Activated CD4-positive, alpha-beta T cell treated with anti-CD3 and anti-CD28 coated beads for 4 hours (primary cell): ENCODE measurements around the gene SRBD1.

Experiments used
- DNase-seq, 2 donors: peaks; one replicate each; pipeline ENCODE4 v3.0.0-alpha.2; 2020

Gene SRBD1

DNA sequence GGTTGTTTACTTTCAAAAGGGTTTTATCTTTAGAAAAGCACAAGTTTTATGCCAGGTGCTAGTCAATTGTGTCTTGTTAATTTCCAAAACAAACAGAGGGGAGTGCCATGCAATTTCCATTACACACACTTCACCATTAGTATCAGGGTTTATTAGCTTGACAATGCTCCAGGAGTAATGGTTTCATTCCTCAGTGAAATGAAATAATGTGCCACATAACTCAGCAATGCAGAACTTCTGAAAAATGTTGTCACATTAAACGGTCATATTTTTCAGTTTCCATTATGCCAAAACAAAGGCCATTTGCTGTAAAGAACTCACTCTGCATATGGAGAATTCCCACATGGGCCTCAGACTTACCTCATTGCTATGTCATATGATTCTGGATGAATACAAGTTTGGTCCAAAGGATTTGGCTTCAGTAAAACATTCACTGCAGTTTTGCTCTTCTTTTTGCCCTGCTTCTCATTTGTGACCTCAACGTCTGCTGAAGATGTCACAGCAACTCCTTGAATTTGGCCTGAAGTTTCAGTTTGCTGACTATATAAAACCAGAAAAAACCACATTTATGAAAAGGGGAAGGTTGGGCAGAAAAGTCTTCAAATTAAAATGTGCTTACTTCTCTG is 198.2 kb downstream of the SRBD1 start:
- DNase-seq = no peak

DNA sequence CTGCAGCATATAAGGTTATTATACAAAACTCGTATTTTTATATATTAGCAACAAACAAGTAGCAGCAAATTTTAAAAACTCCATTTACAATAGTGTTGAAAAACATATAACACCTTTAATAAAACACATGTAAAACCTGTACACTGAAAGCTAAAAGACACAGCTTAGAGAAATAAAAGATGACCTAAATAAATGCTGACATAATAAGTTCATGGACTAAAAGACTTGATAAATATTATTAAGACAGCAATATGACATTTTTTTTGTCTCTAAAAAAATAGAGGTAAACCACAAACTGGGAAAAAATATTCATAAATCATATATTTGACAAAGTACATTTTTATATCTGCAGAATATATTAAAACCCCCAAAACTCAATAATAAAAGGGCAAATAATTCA is 201.4 kb downstream of the SRBD1 start:
- DNase-seq = no peak

DNA sequence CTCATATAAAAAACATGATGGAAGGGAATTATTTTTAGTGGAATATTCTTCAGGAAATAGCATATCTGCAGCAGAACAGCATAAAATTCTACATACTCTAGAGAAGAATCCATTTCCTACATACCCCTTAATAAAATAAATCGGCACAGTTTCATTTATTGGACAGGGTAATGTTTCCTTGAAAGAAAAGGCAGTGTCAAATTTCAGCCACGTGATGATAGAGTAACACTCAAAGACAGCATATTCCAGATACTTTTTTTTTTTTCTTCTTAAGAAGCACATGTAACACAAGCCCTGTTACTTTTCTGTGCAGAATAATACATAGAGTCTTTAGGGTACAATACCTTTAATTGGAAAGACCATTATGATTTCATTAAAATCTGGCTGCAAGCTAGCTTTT is 204.4 kb downstream of the SRBD1 start:
- DNase-seq = no peak

DNA sequence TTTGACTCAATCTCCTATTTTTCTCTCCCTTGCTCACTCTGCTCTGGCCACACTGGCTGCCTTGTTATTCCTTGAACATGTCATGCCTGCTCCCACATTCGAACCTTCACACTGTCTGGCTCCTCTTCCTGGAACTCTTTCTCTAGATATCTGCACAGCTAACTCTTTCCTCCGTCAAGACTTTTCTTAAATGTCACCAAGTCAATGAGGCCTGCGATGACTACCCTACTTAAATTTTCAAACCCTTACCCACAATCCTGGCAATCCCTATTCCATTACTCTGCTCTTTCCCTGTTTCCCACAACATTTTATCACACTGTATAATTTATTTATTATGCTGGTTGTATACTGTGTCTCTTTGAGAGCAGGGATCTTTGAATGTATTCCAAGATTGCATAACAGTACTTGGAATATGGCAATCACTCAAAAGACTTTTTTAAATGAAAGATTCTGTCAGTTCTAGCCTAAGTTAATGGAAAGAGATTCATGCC is 206.2 kb downstream of the SRBD1 start:
- no peak for DNase-seq

DNA sequence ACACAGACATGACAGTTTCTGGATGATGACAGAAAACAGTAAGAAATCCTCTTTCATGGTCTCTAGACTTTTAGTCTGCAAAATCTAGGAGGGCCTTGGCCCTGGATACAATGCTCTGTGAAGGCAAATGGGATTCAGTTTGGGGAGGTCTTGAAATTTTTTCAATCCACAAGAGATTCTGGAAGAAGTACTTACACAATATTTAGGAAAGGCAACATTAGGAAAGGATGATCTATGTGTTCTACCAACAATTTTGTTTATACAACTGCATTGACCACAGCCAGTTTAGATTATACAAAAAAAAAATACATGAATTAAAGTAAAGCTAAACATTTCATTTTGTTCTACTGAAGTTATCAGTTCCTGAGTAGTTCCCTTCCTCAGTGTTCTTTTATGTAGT is 208.0 kb downstream of the SRBD1 start:
- no peak for DNase-seq

DNA sequence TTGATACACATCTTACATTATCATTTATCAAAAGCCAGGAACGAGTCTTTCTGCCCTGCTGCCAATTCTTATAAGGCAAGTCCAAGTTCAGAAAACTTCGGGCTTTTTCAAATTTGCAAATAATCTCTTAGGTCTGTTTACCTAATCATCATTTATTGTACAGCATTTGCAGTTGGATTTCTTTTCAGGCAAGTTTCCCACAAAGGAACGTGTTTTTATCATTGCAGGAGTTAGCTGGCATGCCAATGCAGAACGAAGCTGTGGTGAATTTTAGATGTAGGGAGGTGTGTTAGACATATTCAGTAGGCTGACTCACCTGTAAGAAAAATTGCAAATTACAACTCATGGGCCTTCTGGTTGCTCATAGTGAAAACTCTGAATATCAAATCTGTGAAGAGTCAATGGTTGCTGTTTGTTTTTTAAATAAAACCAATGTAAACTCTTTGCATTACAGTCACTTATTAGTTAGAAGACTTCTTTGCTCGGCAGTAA is 209.6 kb downstream of the SRBD1 start:
- DNase-seq = no peak

DNA sequence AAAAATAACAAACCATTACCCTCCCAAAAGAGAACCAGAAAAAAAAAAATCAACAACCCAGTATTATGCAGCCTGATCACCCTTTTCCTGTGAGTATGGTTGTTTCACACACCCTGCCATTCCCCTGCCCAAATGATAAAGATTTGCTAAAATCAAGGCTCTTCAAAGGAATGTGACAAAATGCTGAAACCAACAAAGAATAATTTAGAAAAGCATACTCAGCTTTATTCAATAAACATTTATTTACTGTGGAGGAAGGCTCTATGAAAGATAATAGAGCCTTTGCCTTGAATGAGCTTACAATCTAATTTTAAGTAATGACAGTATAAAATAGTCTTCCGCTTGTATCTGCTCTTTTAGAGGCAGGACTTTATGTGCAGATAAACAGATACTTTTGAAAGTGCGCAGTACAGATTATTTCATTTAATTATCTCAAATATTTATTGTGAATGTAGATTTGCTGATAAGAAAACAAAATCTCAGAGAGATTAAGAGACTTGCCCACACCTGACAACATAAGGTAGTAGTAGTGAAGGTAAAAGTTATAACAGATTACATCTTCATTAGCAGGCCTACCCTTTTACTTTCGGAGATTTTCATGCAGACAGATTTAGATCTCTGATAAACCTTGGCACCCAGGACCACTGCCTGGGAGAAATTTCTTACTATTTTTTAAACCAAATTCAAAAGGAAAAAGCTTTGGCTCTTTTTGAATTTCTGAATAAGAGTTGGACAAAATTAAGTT is 211.9 kb downstream of the SRBD1 start:
- DNase-seq = no peak

DNA sequence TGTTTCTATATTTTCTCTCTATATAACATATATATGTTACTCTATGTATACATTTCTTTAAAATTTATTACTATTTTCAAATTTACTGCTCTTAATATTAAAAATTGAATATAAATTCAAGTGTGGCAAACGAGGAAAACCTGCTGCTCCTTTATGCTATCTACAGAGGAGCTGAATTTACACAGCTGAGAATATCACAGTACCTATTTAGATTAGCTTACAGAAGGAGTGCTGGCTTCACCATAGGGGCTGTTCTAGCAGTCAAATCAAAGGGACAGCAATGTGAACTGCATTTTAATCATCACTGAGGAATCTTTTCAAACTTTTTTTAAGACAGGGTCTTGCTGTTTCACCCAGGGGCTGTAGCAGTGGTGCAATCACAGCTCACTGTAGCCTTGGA is 213.8 kb downstream of the SRBD1 start:
- DNase-seq = no peak

DNA sequence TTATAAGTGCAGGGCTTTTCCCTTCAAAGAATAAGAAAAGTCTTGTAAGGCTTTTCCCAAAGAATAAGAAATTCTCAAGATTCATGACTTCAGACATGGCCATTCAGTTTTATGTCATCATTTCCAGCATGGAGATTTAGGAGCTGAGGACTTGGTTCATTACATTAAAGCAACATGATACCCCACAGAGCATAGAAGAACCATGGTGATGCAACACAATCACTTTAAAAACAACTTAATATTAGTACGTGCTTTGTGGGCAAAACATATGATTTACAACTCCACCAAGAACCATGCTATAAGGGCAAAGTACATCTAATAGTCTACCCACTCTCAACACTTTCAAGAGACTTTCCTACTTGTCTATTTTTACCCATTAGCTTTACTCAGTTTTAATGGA is 214.4 kb downstream of the SRBD1 start:
- no peak for DNase-seq

DNA sequence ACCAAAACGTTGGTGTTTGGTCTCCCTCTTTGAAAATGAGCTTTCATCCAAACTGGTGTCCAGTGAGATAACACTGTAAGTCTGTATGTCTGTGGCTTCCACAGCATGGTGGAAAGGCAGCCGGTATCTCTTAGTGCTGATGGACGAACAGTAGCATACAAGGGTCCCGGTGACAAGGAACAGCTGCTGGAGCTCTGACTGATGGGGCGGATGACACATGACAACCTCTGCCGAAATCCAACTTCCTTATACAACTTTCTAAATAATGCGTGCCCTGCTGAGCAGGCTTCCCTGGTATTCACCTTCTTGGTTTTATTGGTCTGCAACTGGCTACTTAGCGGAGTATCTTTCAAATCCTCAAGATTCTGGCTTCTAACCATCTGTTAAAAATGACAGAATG is 216.2 kb downstream of the SRBD1 start:
- DNase-seq = no peak

DNA sequence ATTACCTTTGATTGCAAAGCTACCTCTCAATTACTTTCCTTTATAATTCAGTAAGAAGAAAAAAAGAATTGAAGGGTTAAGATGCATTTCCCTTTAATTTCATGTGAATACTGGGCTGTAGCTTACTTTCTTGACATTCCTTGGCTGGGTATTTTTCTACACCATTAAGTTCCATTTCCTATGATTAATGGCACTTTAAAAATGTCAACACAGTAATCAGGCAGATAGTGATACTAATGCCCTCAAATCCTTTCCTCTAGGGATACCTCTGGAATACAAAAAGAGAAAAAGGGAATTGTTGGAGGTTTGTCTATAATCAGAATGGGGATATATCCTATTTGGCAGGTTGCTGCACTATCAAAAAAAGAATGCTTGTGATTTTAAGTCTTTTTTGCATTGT is 216.9 kb downstream of the SRBD1 start:
- no peak for DNase-seq

DNA sequence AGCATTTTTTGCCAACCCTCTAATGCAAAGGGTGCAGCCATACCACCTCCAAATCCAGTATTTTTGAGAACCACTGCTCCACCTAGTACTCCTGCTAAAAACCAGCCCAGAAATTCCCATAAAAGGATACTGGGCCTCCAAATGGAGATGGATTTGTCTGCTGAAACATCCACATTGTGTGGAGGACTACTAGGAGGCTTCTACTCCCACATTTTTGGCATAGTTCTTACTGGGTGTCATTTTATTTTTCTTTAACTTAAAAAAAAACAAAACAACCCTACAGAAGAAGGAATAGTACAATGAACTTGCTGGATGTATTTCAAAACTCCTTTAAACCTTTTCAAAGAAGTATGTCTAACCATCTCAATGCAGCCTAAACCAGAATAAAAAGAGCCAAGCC is 219.2 kb downstream of the SRBD1 start:
- DNase-seq = no peak

DNA sequence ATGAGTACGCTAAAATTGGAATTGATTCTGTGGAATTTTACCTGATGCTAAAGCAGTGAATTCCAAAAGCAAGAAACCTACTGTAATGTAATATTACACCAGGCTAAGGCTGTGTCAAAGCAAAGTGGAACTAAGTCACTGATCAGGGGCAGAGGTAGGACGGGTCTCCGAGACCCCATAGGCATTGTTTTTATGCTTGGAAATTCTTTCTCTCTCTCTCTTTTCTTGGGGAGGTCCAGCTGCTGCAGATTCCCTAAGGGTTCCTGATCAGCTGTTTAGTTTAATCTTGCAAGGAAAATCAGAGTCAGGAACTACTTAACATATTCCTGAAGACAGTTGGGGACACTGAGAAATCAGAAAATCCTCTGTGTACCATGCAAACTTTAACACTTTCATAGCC is 220.2 kb downstream of the SRBD1 start:
- no peak for DNase-seq

DNA sequence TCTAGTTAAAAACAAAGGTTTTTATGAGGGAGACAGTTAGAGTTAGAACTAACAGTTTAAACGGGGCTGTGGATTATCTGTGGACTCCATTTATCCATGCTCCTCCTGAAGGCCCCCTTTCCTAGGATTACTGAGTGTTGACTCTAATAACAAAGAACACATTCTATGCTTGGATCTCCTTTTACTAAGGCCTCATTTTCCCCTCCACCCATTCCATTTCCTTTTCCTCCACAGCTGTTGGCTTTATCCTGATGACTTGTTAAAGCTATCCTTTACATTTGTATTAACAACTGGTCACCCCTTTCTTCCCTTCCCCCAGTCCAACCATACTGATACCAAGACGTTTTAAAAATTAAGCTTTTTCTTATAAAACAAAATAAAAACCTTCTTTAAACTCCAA is 220.6 kb downstream of the SRBD1 start:
- DNase-seq = no peak

DNA sequence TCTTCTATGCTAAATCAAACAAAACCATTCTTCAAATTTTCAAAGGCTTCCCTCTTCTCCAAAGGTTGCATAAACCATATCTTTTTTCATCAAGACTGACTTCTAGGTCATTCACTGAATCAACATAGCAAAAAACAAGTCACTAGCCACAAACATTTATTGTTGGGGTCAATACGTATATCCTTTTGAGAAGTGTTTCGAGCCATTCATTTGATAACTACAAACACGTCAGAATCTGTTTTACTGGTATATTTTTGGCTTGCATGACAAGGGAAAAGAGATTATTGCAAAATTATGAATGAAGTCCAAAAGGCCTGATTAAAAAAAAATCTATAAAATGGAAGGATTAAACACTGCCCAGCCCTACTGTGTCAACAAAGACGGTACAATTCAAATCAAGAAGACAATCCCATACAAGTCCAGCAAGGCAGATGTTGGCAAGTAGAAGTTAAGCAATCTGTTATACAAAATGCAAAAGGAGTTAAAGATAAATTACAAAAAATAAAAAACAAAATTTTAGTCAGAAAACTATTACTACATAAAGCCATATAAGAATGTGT is 222.4 kb downstream of the SRBD1 start:
- DNase-seq = no peak

DNA sequence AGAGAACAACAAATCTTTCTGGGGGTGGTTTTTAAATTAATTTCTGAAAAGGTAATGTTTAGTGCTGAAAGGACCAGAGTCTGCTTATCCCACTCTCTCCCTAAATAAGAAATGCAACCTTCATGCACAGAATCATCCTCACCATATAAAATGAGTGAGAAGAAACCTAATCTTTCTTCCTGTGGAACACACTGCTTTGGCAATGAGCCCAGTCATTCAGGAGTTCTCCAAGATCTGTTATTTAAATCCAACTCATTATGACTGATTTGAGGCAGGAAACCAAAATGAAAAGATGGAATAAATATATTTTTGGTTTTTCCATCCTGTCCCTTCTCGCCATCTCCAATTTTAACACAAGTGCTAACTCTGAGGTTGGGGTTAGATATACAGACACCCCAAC is 228.3 kb downstream of the SRBD1 start:
- no peak for DNase-seq

DNA sequence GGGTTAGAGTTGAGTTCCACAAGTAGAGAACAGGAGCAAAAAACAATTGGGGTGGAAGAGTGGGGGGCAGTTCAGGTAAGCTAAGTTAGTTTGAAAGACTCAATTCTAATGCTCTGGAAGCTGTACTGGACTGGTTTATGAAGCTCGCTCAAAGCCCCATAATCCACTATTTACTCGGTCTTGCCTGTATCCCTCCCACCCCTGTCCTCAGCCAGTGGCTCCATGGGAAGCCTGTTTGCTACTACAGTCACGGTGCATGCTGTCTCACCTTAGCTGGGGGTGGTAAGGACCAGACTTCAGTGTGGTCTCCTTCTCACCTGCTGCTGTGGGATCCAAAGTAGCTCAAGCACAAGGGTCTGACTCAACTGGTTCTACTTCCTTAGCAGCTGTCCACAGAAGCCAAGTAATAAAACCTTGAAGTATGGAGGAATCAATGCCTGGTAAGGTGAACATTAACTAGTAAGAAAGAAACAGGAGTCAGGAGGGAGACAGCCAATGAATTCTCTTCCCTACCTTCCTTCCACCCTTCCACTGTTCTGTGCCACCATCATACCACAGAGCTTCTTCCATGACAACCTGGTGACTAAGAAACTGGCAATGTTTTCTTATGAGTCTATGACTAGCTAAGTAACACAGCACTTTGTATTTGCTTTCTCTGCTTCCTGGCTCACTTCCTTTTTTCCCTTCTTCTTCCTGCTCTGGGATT is 230.8 kb downstream of the SRBD1 start:
- DNase-seq = no peak

DNA sequence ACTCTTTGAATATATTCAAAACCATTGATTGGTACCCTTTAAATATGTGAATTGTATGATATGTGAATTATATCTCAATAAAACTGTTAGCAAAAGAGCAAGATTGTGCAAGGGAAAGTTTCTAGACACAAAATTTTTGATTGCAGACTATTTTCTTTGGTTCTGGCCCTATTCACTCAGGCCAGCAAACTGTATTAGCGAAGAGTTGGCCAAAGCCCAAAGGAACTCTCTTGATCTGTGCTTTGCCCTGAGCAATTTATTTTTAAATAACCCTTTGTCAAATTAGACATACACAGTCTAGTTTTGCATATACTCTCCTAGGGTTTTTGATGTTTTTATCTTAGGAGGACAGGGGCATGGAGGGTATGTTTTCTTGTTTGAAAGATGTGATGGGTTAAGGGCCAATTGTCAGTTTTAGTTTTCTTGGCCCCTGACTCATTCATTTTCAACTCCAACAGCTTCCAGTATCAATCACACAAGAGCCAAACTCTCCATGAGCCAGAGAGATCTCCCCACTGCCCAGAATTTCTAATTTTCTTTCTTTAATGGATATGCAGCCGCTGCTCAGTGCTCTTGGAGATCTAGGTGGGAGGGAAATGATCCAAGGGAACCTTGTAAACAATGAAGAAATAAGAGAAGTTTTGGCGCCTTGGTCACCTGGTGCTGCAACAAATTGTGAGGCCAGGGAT is 231.5 kb downstream of the SRBD1 start:
- no peak for DNase-seq

DNA sequence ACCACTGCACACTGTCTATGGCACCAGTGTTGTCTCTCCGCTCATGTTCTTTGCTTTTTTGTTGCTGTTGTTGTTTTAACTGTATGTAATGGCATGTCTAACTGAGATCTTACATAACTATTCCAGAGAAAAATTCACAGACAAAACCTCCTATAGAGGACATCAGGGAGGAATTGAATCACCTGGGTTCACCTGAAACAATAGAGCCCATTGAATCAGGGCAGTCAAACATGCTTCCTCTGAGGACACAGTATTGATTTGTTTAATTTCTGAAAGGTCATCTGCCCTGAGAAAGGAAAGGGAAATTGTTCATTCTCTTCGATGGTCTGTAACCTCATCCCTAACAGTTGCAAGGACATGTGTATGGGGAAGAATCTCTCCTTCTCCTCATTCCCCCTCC is 237.5 kb downstream of the SRBD1 start:
- no peak for DNase-seq

DNA sequence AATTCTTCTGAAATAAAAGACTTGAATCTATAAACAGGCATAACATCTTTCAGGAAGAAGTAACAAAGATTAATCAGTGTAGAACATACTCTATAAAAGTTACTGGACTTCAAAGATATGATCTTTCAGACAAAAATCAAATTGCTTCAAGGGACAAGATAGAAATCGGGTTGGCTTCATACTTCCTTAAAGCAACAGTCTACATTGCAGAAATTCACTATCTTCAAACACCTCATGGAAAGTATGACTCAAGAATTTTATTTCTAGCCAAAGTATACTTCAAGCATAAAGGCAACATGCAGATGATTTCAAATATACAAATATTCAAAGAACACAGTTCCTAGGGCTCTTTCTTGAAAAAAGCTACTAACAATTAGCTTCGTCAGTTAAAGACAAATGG is 240.7 kb downstream of the SRBD1 start:
- no peak for DNase-seq

DNA sequence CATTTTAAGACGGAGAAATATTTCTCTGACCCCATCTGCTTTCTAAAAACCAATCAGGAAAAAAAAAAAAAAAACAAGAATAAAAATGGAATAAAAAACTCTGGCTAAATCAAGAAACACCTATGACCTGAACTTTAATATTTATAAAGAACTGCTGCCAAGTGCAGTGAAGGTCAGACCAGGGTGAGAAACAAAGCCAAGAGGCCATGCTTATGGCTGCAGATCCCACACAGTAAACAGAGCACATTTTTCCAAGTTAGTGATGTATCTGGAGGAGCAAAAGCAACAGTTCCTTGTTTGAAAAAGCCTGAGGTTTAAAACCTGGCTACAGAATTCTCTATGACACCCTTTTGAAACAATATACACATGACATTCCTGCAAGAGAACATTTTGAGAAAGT is 242.3 kb downstream of the SRBD1 start:
- no peak for DNase-seq

DNA sequence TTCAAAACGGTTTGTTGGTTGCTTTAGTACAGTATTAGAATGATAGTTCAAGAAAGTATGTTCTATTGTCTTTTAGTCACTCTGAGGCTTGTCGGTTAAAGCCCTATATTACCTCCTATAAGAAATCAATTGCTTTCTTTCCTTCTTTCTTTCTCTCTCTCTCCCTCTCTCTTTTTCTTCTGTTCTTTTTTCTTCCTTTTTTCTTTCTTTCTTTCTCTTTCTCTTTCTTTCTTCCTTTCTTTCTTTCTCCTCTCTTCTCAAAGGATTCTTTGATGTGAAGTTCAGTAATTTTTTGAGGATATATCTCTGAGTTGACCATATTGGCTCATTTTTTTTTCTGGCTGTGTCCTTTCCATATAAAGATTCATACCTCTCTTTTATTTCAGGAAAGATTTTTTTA is 249.4 kb downstream of the SRBD1 start:
- no peak for DNase-seq

DNA sequence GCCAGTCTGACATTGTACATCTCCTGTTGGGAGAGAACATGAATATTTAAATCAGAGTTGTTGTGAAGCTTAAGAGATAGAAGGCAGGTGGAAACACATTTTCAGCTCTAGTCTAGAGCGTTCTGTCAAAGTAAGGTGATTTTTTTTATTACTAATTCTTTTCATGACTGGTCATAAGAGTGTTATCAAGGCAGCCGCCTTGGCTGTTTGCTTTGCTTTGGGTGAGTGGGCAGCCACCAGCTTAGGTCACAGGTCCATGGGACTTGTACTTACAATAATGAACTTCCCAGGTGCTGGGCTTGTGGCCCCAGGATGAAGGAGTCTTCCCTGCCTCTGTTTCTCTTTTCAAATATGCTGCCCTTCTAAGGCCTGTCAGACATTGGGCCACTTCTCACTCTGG is 256.3 kb downstream of the SRBD1 start:
- DNase-seq = no peak
